Naive B cell (primary cell): Measurements from ENCODE around the gene SH2D6. TPM values are rescaled to one million over a fixed set of nuclear protein-coding genes. Genes with fewer than 3 reads are reported as not detected.
"Not testable (repeated sequence)": the region's sequence is repeated elsewhere in the genome, so short reads cannot be mapped to it uniquely, and the experiment has no call there.

Experiments used
- ATAC-seq, 2 donors: fragments of 150-1000 bp; cut with Tn5 transposase; 2 replicates each; pipeline ENCODE4 v1.10.0; 2021; ENCODE audit warnings: low read depth in 2 of 2, mild to moderate bottlenecking in 2 of 2, moderate library complexity in 2 of 2
- DNase-seq: peaks from one replicate; pipeline ENCODE4 v3.0.0; 2022
- H3K27ac Mint-ChIP-seq, 6 donors: one replicate each; pipeline ENCODE4 v1.8.0; 2020 to 2022; ENCODE audit warnings: mild to moderate bottlenecking in 6 of 6, mixed read lengths in 6 of 6, moderate library complexity in 5 of 6, inconsistent platforms in 2 of 6
- H3K27me3 Mint-ChIP-seq, 3 donors: one replicate each; pipeline ENCODE4 v1.8.0; 2021 to 2022; ENCODE audit warnings: mixed read lengths in 3 of 3, mild to moderate bottlenecking in 1 of 3
- H3K36me3 Mint-ChIP-seq, 2 donors: one replicate each; pipeline ENCODE4 v1.8.0; 2020 to 2022; ENCODE audit warnings: mixed read lengths in 2 of 2, inconsistent platforms in 1 of 2, mild to moderate bottlenecking in 1 of 2
- H3K4me1 Mint-ChIP-seq, 3 donors: one replicate each; pipeline ENCODE4 v1.8.0; 2020 to 2022; ENCODE audit warnings: mixed read lengths in 3 of 3, inconsistent platforms in 1 of 3, mild to moderate bottlenecking in 1 of 3, moderate library complexity in 1 of 3
- H3K4me3 Mint-ChIP-seq, 8 donors: one replicate each; pipeline ENCODE4 v1.8.0; 2020 to 2022; ENCODE audit warnings: mild to moderate bottlenecking in 8 of 8, mixed read lengths in 8 of 8, moderate library complexity in 8 of 8, inconsistent platforms in 2 of 8
- H3K9me3 Mint-ChIP-seq, 7 donors: one replicate each; pipeline ENCODE4 v1.8.0; 2020 to 2022; ENCODE audit warnings: mixed read lengths in 7 of 7, mild to moderate bottlenecking in 5 of 7, inconsistent platforms in 2 of 7, moderate library complexity in 1 of 7
- polyA plus RNA-seq, 6 donors: library from polyadenylated mRNA; unstranded; fragments of 300-500 nt; fragmentation: Illumina TruSeq; gene quantifications; one replicate each; pipeline ENCODE4 v1.2.3, GENCODE V29; 2021; ENCODE audit warnings: low read depth in 6 of 6

Gene SH2D6
- not detected for polyA plus RNA-seq

DNA sequence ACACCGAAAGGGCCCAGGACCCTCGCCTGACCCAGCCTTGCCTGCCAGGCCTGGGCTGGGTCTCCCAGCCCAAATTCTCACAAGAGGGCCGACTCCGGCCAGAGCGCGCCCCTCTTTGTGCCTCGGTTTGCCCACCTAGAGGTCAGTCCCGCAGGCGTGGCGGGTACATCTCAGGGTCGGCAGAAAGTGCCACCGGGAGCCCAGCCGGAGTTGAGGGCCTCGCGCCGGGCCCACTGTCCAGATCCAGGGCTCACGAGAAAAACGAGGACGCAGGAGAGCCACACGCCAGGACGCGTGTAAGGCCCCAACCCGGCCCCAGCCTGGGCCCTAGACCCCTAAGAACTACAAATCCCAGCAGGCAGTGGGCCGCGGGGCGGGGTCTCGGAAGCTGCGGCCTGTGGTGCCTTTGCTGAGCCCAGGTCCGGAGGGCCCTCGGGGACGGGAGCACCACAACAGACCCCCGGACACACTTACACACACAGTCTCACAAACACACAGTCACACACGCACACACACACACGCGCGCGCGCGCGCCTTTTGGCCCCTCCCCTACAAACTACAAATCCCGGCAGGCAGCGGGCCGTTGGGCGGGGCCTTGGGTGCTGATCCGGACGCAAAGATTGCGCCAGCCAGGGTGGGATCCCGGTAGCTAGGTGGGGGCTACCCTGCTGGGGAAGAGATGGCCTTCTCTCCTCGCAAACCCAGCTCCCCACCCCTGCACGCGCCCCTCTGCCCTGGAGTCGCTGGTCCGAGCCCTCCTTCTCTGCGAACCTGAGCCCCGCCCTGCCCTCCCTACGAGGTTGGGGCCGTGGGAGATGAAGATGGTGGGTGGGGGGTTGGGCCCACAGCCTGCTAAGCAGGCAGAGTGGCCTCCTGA is at the start of gene SH2D6:
Gene SH2D6 (plus strand): TSS at position 583 of the 877 bp plus-strand sequence. CDS start 10,752 bp downstream, outside the sequence.
- H3K27ac Mint-ChIP-seq = peak within 1 kb of the TSS; percentile 91 to 99 (median 96)
- no peaks in the 10 kb centered on the region for H3K27me3 Mint-ChIP-seq
- no peaks in the 10 kb centered on the region for H3K36me3 Mint-ChIP-seq
- peak within 1 kb of the TSS; percentile 94 to 100 (median 96) for H3K4me3 Mint-ChIP-seq
- no peaks in the 10 kb centered on the region for H3K9me3 Mint-ChIP-seq
- peaks cover 28 to 47% (median 41%) of the 10 kb centered on the region in 3 donors for H3K4me1 Mint-ChIP-seq
- DNase-seq (peak; percentile 85), ATAC-seq (peak; percentile 79 to 80)

DNA sequence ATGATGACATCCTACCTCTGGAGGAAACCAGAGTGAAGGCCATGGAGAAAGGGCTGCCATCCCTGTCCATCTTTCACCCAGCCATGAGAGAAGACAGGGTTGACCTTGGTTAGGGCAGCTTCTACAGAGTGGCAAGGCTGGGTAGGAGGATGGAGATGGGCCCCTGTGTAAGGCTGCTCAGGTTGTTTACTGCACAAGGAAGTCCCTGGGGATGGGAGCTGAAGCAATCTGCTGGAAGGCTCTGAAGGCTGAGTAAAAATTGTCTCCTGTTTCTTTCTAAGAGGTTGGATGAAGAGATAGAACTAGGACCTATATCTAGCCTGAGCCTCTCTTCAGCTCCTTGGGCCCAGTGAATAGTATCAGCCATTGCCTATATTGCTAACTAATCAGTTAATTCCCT is 49.6 kb upstream of the SH2D6 start:
- H3K4me3 Mint-ChIP-seq = no peak overlapping the region
- DNase-seq (no peak), ATAC-seq (no peak)
- H3K4me1 Mint-ChIP-seq = no peaks in the 10 kb centered on the region
- H3K9me3 Mint-ChIP-seq = peaks cover 0 to 4% (median 0%) of the 10 kb centered on the region in 7 donors
- H3K27me3 Mint-ChIP-seq = no peaks in the 10 kb centered on the region
- no peak overlapping the region for H3K27ac Mint-ChIP-seq
- H3K36me3 Mint-ChIP-seq = no peaks in the 10 kb centered on the region

DNA sequence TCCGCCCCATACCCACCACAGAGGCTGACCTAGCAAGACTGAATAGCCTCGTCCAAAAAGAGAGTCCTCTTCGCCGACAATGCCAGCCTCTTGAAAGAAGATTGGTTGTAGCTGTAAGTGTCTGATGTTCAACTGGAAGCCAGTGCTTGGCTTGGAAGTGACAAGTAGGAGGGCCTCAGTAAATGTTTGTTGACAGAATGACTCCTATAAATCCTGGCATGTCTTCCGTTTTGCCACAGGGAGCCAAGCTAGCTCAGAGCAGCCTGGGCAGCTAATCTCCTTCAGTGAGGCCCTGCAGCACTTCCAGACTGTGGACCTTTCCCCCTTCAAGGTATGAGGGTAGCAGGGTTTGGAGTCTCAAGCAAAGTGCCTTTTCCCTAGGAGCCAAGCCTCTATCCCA is 49.0 kb upstream of the SH2D6 start:
- Mint-ChIP-seq H3K9me3 (peaks cover 0 to 4% (median 0%) of the 10 kb centered on the region in 7 donors), H3K4me3 (no peak overlapping the region), H3K27ac (no peak overlapping the region), H3K36me3 (no peaks in the 10 kb centered on the region), H3K4me1 (no peaks in the 10 kb centered on the region), H3K27me3 (no peaks in the 10 kb centered on the region)
- ATAC-seq = no peak
- no peak for DNase-seq

DNA sequence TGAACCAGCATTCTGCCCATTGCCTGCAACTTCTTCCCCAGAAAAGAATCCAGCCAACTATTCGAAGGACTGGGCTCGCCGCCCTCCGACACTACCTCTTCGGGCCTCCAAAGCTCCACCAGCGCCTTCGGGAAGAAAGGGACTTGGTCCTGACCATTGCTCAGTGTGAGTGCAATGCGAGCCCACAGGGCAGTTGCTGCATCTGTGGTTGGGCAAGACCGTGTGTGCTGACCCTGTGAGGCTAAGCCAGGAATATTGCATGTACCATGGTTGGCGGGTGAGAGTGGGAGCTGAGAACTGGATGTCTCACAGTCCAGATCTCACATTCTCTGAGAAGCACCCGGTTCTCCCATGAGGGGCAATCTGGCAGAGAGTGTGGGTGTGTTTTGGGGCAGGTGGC is 47.5 kb upstream of the SH2D6 start:
- no peaks in the 10 kb centered on the region for H3K27me3 Mint-ChIP-seq
- H3K9me3 Mint-ChIP-seq = peaks cover 0 to 4% (median 0%) of the 10 kb centered on the region in 7 donors
- H3K27ac Mint-ChIP-seq = no peak overlapping the region
- peaks cover 0 to 12% of the 10 kb centered on the region in 2 donors for H3K36me3 Mint-ChIP-seq
- H3K4me1 Mint-ChIP-seq = no peaks in the 10 kb centered on the region
- no peak overlapping the region for H3K4me3 Mint-ChIP-seq
- no peak for DNase-seq
- ATAC-seq = no peak

DNA sequence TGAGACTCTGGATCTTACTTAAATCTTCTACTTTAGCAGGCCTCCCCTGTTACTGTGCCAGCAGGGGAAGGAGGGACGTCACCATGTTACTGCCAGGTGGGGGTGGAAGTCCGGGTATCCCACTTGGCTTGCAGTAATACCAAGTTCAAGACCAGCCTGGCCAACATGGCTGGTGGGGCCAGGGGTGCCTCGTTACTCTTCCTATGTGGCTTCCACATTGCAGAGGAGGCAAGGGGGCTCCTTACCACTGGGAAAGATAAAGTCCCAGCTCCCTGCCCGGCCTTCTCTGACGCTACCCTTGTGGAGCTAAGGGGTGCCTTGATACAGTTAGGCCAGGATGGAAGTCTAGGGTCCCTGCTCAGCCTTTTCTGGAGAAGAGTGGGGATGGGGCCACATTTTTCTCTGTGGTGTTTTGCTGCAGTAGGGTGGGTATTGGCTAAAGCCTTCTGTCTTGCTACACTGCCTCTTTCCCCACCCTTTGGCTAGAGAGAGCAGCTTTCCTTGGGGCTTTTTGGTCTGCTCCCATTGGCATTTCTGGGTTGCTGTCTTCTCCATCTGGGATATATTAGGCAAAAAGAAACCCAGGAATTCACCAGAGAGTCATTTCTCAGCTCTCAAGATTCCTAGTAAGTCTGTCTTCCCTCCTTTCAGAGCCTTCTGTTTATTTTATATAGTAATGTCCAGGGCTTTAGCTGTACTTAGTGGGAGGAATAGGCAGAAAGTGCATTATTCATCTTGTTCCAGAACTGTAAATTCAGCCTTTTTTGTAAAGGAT is 42.0 kb upstream of the SH2D6 start:
- peaks cover 22 to 36% of the 10 kb centered on the region in 2 donors for H3K36me3 Mint-ChIP-seq
- DNase-seq (no peak), ATAC-seq (no peak)

DNA sequence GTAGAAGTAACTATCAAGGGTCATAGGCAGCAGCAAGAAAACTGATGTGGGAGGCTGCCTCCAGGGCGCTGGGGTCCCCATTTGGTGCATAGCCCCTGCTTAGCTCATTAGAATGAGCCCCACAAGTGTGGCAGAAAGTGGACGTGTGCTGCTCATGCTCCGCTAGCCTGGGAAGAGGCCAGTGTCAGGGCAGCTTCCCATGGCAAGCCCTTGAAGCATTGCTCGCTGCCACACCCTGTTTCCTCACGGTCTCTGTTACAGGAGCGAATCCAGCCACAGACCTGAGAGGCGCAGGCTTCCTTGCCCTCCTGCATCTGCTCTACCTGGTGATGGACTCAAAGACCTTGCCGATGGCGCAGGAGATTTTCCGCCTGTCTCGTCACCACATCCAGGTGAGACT is 41.4 kb upstream of the SH2D6 start:
- ATAC-seq = no peak
- Mint-ChIP-seq H3K27me3 (no peaks in the 10 kb centered on the region), H3K36me3 (peaks cover 22 to 36% of the 10 kb centered on the region in 2 donors)

More for the DNA sequence above, 42.0 kb upstream of the SH2D6 start:
- no peaks in the 10 kb centered on the region for H3K27me3 Mint-ChIP-seq
- no peak overlapping the region for H3K27ac Mint-ChIP-seq
- no peaks in the 10 kb centered on the region for H3K4me1 Mint-ChIP-seq
- no peak overlapping the region for H3K4me3 Mint-ChIP-seq
- H3K9me3 Mint-ChIP-seq = peaks cover 0 to 13% (median 3%) of the 10 kb centered on the region in 7 donors

DNA sequence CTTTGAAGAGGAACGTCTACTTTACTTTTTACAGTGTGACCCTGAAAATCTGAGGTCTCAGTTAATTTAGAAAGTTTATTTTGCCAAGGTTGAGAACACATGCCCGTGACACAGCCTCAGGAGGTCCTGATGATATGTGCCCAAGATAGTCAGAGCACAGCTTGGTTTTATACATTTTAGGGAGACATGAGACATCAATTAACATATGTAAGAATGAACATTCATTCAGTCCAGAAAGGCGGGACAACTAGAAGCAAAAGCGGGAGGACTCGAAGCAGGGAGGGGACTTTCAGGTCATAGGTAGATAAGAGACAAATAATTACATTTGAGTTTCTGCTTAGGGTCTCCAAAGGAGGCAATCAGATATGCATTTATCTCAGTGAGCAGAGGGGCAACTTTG is 40.3 kb upstream of the SH2D6 start:
- H3K27me3 Mint-ChIP-seq = no peaks in the 10 kb centered on the region
- peaks cover 22 to 36% of the 10 kb centered on the region in 2 donors for H3K36me3 Mint-ChIP-seq
- peak overlapping the region in 1 of 6 donors; percentile 40 for H3K27ac Mint-ChIP-seq
- no peak for DNase-seq
- no peak for ATAC-seq
- H3K9me3 Mint-ChIP-seq = peaks cover 0 to 13% (median 3%) of the 10 kb centered on the region in 7 donors
- no peaks in the 10 kb centered on the region for H3K4me1 Mint-ChIP-seq
- no peak overlapping the region for H3K4me3 Mint-ChIP-seq

More for the DNA sequence above, 41.4 kb upstream of the SH2D6 start:
- Mint-ChIP-seq H3K4me1 (no peaks in the 10 kb centered on the region), H3K4me3 (no peak overlapping the region), H3K9me3 (peaks cover 0 to 13% (median 3%) of the 10 kb centered on the region in 7 donors), H3K27ac (peak overlapping the region in 2 of 6 donors; percentile 37 to 41)
- no peak for DNase-seq

DNA sequence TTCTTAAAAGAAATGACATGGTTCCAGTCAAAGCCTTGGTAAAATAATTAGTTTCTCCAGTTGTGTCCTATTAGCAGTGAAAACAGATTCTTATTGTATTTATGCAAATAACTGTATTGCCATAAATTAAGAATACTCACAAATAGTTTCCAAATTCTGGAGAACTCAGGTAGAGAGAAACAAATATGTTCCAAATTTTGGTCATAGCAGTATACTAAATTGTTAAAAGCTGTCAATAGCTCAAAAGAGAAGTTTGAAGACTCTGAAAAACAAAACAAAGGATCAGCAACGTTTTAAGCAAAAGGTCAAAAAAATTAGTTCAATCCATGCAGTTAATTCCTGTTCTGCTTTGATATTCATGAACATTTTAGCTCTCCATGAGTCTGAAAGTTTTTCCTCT is 38.5 kb upstream of the SH2D6 start:
- Mint-ChIP-seq H3K27ac (no peak overlapping the region), H3K27me3 (no peaks in the 10 kb centered on the region), H3K36me3 (peaks cover 22 to 34% of the 10 kb centered on the region in 2 donors), H3K4me3 (no peak overlapping the region), H3K4me1 (no peaks in the 10 kb centered on the region), H3K9me3 (peaks cover 0 to 13% (median 3%) of the 10 kb centered on the region in 7 donors)
- no peak for DNase-seq
- no peak for ATAC-seq

DNA sequence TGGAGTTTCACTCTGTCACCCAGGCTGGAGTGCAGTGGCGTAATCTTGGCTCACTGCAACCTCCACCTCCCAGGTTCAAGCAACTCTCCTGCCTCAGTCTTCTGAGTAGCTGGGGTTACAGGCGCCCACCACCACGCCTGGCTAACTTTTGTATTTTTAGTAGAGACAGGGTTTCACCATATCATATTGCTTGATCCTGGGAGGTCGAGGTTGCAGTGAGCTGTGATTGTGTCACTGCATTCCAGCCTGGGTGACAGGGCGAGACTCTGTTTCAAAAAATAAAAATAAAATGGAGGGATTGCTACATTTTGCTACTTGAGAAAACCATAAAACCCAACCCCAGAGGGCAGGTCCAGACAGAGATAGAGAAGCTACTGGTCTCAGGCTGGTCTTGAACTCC is 35.4 kb upstream of the SH2D6 start:
- Mint-ChIP-seq H3K36me3 (peaks cover 10 to 11% of the 10 kb centered on the region in 2 donors), H3K27ac (peak overlapping the region in 2 of 6 donors; percentile 49 to 56), H3K9me3 (peaks cover 0 to 13% (median 3%) of the 10 kb centered on the region in 7 donors)
- H3K4me1 Mint-ChIP-seq, DNase-seq, H3K27me3 Mint-ChIP-seq, ATAC-seq, H3K4me3 Mint-ChIP-seq: not testable (repeated sequence)

DNA sequence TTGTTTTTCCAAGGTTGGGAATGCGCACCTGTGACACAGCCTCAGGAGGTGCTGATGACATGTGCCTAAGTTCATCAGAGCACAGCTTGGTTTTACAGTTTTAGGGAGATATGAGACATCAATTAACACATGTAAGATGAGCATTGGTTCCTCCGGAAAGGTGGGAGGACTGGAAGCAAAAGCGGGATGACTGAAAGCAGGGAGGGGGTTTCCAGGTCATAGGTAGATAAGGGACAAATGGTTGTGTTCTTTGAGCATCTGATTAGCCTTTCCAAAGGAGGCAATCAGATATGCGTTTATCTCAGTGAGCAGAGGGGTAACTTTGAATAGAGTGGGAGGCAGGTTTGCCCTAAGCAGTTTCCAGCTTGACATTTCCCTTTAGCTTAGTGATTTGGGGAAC is 34.7 kb upstream of the SH2D6 start:
- DNase-seq (no peak), ATAC-seq (no peak)
- H3K36me3 Mint-ChIP-seq = peaks cover 3 to 4% of the 10 kb centered on the region in 2 donors
- no peaks in the 10 kb centered on the region for H3K4me1 Mint-ChIP-seq
- H3K27me3 Mint-ChIP-seq = no peaks in the 10 kb centered on the region
- H3K9me3 Mint-ChIP-seq = peaks cover 0 to 7% (median 3%) of the 10 kb centered on the region in 7 donors
- peak overlapping the region in 1 of 6 donors; percentile 11 for H3K27ac Mint-ChIP-seq
- no peak overlapping the region for H3K4me3 Mint-ChIP-seq

DNA sequence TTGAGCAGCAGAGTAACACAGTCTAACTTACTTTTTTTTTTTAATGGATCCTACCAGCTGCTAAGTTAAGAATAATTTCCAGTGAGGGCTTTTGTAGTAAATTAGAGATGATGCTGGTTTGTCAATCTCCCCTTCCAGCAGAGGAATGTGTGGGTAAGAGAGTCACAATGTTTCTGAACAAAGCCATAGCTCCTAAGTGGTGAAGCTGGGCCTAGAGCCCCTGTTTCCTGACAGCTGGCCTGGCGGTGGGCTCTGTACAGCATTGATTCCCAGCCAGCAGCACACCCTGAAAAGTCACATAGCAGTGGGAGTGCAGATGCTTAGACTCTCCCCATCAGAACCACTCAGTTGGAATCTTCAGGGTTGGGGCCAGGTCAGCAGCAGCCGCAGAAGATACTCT is 32.8 kb upstream of the SH2D6 start:
- Mint-ChIP-seq H3K27ac (peak overlapping the region in 2 of 6 donors; percentile 69 to 74), H3K9me3 (no peaks in the 10 kb centered on the region), H3K36me3 (peaks cover 2 to 7% of the 10 kb centered on the region in 2 donors), H3K4me1 (peaks cover 0 to 3% (median 0%) of the 10 kb centered on the region in 3 donors), H3K4me3 (no peak overlapping the region), H3K27me3 (no peaks in the 10 kb centered on the region)
- ATAC-seq (no peak), DNase-seq (no peak)

DNA sequence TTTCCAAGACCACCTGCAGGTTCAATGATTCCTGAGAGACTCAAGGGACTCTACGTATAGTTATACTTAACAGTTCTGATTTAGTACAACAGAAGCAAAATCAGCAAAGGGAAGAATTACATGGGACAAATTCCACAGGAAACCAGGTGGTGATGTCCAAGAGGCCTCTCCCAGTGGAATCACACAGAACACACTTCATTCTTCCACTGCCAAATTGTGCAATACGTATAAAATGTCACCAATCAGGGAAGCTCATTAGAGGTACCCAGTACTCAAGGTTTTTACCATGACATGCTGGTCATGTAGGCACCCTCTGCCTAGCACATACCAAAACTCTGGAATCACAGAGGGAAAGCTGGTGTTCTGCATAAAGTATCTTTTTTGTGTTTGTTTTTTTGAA is 30.8 kb upstream of the SH2D6 start:
- Mint-ChIP-seq H3K9me3 (no peaks in the 10 kb centered on the region), H3K27me3 (no peaks in the 10 kb centered on the region), H3K27ac (no peak overlapping the region), H3K4me3 (no peak overlapping the region), H3K4me1 (peaks cover 11 to 21% (median 16%) of the 10 kb centered on the region in 3 donors), H3K36me3 (peaks cover 0 to 7% of the 10 kb centered on the region in 2 donors)
- DNase-seq (no peak), ATAC-seq (no peak)

DNA sequence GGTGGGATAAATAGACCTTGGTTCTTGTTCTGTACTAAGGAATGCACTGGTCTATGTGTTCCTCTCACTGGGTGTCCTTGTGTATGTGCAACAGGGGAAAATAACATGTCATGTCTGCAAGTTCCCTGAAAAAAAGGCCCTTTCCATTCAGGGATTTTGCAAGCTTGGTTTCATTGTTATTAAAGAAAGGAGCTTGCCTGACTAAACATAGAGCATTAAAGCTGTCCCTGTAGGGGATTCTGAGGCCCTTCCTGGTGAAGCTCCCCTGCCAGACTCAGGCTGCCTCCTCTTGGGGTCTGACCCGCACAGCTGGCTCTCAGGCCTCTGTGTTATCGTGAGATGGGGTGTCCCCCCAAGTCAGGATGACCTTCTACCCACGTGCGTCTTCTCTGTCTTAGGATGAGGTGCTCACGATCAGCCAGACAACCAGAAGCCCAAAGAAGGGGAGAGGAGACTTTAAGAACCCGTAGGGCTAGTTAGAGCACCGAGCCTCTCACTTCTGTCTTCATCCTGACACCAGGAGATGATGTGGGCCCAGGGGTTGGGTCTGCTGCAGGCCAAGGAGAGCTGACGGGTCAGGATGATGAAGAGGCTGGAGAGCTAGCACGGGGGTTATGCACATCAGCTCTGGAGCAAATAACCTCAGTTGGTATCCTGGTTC is 29.5 kb upstream of the SH2D6 start:
- H3K4me3 Mint-ChIP-seq = no peak overlapping the region
- DNase-seq (no peak), ATAC-seq (no peak)
- H3K9me3 Mint-ChIP-seq = no peaks in the 10 kb centered on the region
- no peaks in the 10 kb centered on the region for H3K27me3 Mint-ChIP-seq
- peak overlapping the region in 5 of 6 donors; percentile 66 to 91 (median 84) for H3K27ac Mint-ChIP-seq
- H3K36me3 Mint-ChIP-seq = peaks cover 0 to 7% of the 10 kb centered on the region in 2 donors
- H3K4me1 Mint-ChIP-seq = peaks cover 14 to 34% (median 26%) of the 10 kb centered on the region in 3 donors
